K562 (cell line): Measurements from ENCODE around the gene RHOF. TPM values are rescaled to one million over a fixed set of nuclear protein-coding genes. Genes with fewer than 3 reads are reported as not detected.
A peak's percentile ranks its signal among the peaks of the same experiment; 100 is the strongest.

Experiments used
- ARHGAP35 ChIP-seq: fragments of 450-650 bp; IDR thresholded peaks from 2 replicates; pipeline ENCODE4 v1.6.1; 2018; ENCODE audit not compliant: partially characterized antibody
- BRCA1 ChIP-seq, 2 experiments: fragments of 450-650 bp in 1 of 2; sonication (generic) in 1 of 2; formaldehyde crosslinking in 1 of 2; IDR thresholded peaks; 2 replicates each; pipeline versions ENCODE4 v1.5.0 to v1.6.1; 2017 to 2020; ENCODE audit warnings: mild to moderate bottlenecking in 1 of 2, missing genetic modification reagents in 1 of 2
- CC2D1A ChIP-seq: fragments of 450-650 bp; IDR thresholded peaks from 2 replicates; pipeline ENCODE4 v1.6.1; 2017; ENCODE audit warnings: mild to moderate bottlenecking
- CTBP1 ChIP-seq: fragments of 450-650 bp; IDR thresholded peaks from 2 replicates; pipeline ENCODE4 v1.6.1; 2016; ENCODE audit warnings: borderline replicate concordance
- E2F8 ChIP-seq: fragments of 450-650 bp; IDR thresholded peaks from 2 replicates; pipeline ENCODE4 v1.7.1; 2018; ENCODE audit warnings: mild to moderate bottlenecking, low read depth; ENCODE audit not compliant: partially characterized antibody
- GMEB1 ChIP-seq: fragments of 250-450 bp; sonication (Bioruptor Pico); IDR thresholded peaks from 2 replicates; pipeline ENCODE4 v1.4.0; 2020; ENCODE audit warnings: mild to moderate bottlenecking
- HDAC2 ChIP-seq: fragments of 450-650 bp; IDR thresholded peaks from 2 replicates; pipeline ENCODE4 v1.6.1; 2016; ENCODE audit warnings: mild to moderate bottlenecking
- HMGN3 ChIP-seq: IDR thresholded peaks from 2 replicates; pipeline ENCODE4 v1.6.1; 2011; ENCODE audit warnings: borderline replicate concordance, low read depth, mild to moderate bottlenecking, mixed read lengths, low read length; ENCODE audit not compliant: insufficient read length; ENCODE audit errors: extremely low read depth
- RBM22 ChIP-seq: fragments of 200-400 bp; formaldehyde crosslinking; IDR thresholded peaks from 2 replicates; pipeline ENCODE4 v1.6.1; 2018; ENCODE audit warnings: low read length, low read depth; ENCODE audit not compliant: poor library complexity, severe bottlenecking
- RFX1 ChIP-seq: fragments of 450-650 bp; IDR thresholded peaks from 2 replicates; pipeline ENCODE4 v1.6.1; 2016; ENCODE audit warnings: mild to moderate bottlenecking, moderate library complexity
- SIN3A ChIP-seq, 2 experiments: fragments of 150-350 bp in 1 of 2; IDR thresholded peaks; 2 replicates each; pipeline ENCODE4 v1.6.1; 2011 to 2016; ENCODE audit warnings: borderline replicate concordance in 2 of 2, low read depth in 2 of 2, low read length in 2 of 2, mild to moderate bottlenecking in 2 of 2, moderate library complexity in 2 of 2; ENCODE audit not compliant: control insufficient read depth in 1 of 2
- SMARCC2 ChIP-seq: fragments of 450-650 bp; IDR thresholded peaks from 2 replicates; pipeline ENCODE4 v1.6.1; 2017; ENCODE audit warnings: antibody characterized with exemption, moderate library complexity, mild to moderate bottlenecking, low read depth
- SRSF3 ChIP-seq: fragments of 200-400 bp; formaldehyde crosslinking; IDR thresholded peaks from 2 replicates; pipeline ENCODE4 v1.6.1; 2016; ENCODE audit warnings: mild to moderate bottlenecking, low read length, moderate library complexity; ENCODE audit not compliant: insufficient read depth
- STAG1 ChIP-seq: sonication (generic); formaldehyde crosslinking; IDR thresholded peaks from 2 replicates; pipeline ENCODE4 v1.5.0; 2020; ENCODE audit warnings: missing genetic modification reagents, borderline replicate concordance
- TAF1 ChIP-seq: IDR thresholded peaks from 2 replicates; pipeline ENCODE4 v1.6.1; 2011; ENCODE audit warnings: mild to moderate bottlenecking, low read length, moderate library complexity; ENCODE audit not compliant: insufficient read depth, control insufficient read depth, severe bottlenecking; ENCODE audit errors: extremely low read depth
- THRAP3 ChIP-seq: fragments of 450-650 bp; IDR thresholded peaks from 2 replicates; pipeline ENCODE4 v1.6.1; 2016; ENCODE audit warnings: mild to moderate bottlenecking, inconsistent platforms, borderline replicate concordance
- ZKSCAN8 ChIP-seq: fragments of 200-800 bp; sonication (Bioruptor generic); IDR thresholded peaks from 2 replicates; pipeline ENCODE4 v1.6.1; 2016; ENCODE audit warnings: missing genetic modification characterization, missing compliant biosample characterization
- ZNF583 ChIP-seq: fragments of 250-450 bp; sonication (Bioruptor Pico); IDR thresholded peaks from 2 replicates; pipeline ENCODE4 v1.4.0; 2020
- ZNF76 ChIP-seq: fragments of 250-450 bp; sonication (Bioruptor Pico); IDR thresholded peaks from 2 replicates; pipeline ENCODE4 v1.4.0; 2020; ENCODE audit warnings: mild to moderate bottlenecking, moderate library complexity, borderline replicate concordance
- polyA plus RNA-seq, 8 experiments: library from polyadenylated mRNA; depleted of rRNA in 4 of 8; stranded (reverse) in 5 of 8; unstranded in 3 of 8; fragments of >200 nt; fragmentation: Nextera tagmentation in 2 of 8; fragmentation: Illumina TruSeq in 1 of 8; extraction: Ambion mirVana in 2 of 8; extraction: Trizol in 1 of 8; gene quantifications; 2 replicates each; pipeline versions ENCODE4 v1.2.1 to v1.2.3, GENCODE V29; 2011 to 2014; ENCODE audit warnings: inconsistent platforms in 1 of 8, missing spikeins in 1 of 8
- total RNA-seq, 7 experiments: library from RNA; depleted of rRNA in 6 of 7; stranded (reverse); fragments of >200 nt in 6 of 7; fragmentation: Illumina TruSeq in 2 of 7; extraction: Trizol in 2 of 7; gene quantifications; 2 replicates each; pipeline versions ENCODE4 v1.2.1 to v1.2.3, GENCODE V29; 2011 to 2021; ENCODE audit warnings: low replicate concordance in 1 of 7
- TF ChIP-seq, protein P1 (sequence below): sonication (generic); formaldehyde crosslinking; IDR thresholded peaks from 2 replicates; pipeline ENCODE4 v1.8.0; 2022; ENCODE audit warnings: mild to moderate bottlenecking, missing genetic modification reagents

Gene RHOF
- total and polyA plus RNA-seq, 9 of the 15 experiments (the other 6 are each of a cell fraction or from before 2014, with no cell fraction given) = 0.13 to 10.1 (median 4.0) TPM

GRCh38 chr12:121799842-121800693 is 6.6 kb upstream of the RHOF start (continued):
- TF ChIP-seq E2F8 (no peak), HMGN3 (peak; percentile 94), ZNF583 (0 out of 2 replicates have a peak, but pooled peaks have one; percentile 42), SRSF3 (no peak), RFX1 (no peak), ZKSCAN8 (CRISPR knock-in tag) (no peak), HDAC2 (no peak), BRCA1 (IDR thresholded peaks at IDR 0.05) (no peak), BRCA1 (CRISPR knock-in tag; IDR thresholded peaks at IDR 0.05) (no peak), CTBP1 (peak; percentile 15; the same call in 1 of the 2 replicates), TAF1 (peak; percentile 68), CC2D1A (no peak), THRAP3 (no peak), SMARCC2 (peak; percentile 40; the same call in 1 of the 2 replicates), ARHGAP35 (no peak), RBM22 (peak; percentile 82), GMEB1 (CRISPR knock-in tag) (no peak), ZNF76 (CRISPR knock-in tag) (no peak), STAG1 (CRISPR knock-in tag) (no peak; the same call in 1 of the 2 replicates), SIN3A (IDR thresholded peaks at IDR 0.05; ENCODE audit: borderline replicate concordance in 2 of 2, control insufficient read depth in 1 of 2, low read depth in 2 of 2, low read length in 2 of 2) (peak; percentile 10 to 79; a peak in 3 of 4 replicates)
- TF ChIP-seq, protein P1, sequence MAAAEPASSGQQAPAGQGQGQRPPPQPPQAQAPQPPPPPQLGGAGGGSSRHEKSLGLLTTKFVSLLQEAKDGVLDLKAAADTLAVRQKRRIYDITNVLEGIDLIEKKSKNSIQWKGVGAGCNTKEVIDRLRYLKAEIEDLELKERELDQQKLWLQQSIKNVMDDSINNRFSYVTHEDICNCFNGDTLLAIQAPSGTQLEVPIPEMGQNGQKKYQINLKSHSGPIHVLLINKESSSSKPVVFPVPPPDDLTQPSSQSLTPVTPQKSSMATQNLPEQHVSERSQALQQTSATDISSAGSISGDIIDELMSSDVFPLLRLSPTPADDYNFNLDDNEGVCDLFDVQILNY = peak; percentile 69; the same call in 1 of the 2 replicates
